ENCODE data around the gene AKR1C8.

DNA sequence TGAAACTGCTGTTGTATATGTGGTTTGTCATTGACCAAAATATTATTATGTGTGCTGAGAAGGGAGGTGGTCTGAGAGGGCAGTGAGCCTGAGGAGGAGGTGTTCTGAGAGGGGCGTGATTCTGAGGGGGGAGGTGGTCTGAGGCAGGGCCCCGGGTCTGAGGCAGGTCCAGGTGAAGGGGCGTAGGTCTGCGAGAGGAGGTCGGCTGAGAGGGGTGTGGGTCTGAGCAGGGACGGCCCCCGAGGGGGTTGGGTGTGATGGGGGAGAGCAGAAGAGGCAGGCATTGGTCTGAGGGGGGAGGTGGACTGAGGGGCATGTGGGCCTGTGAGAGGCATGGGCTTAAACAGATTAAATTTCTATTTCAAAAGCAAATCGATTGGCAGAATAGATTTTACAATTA, 44.1 kb upstream of the AKR1C8 start:
- no peak for TF ChIP-seq CTCF (conservative IDR thresholded peaks at IDR 0.05 in 1 of 2, IDR thresholded peaks at IDR 0.05 in 1 of 2; ENCODE audit: low read depth in 1 of 2, low read length in 2 of 2)
- TF ChIP-seq EZH2 (IDR thresholded peaks at IDR 0.05; ENCODE audit: low read length, missing control alignments), result no peak

All from fibroblast of lung (primary cell).